GM19043 (cell line): ENCODE data around the gene TLR10.
A peak's percentile ranks its signal among the peaks of the same experiment; 100 is the strongest.

Experiments
- ATAC-seq: cut with Tn5 transposase; IDR thresholded peaks from one replicate; pipeline ENCODE4 v1.9.1; 2021; ENCODE audit warnings: low read depth; ENCODE audit not compliant: unreplicated experiment

TLR10 gene

DNA sequence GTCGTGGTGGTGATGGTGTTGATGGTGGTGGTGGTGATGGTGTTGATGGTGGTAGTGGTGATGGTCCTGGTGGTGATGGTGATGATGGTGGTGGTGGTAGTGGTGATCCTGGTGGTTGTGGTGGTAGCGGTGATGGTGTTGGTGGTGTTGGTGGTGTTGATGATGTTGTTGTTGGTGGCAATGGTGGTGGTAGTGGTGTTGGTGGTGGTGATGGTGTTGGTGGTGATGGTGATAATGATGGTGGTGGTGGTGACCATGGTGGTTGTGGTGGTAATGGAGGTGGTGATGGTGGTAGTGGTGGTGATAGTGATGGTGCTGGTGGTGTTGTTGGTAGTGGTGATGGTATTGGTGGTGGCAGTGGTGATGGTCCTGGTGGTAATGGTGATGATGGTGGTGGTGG, 49.1 kb downstream of the TLR10 start:
- ATAC-seq: no peak

DNA sequence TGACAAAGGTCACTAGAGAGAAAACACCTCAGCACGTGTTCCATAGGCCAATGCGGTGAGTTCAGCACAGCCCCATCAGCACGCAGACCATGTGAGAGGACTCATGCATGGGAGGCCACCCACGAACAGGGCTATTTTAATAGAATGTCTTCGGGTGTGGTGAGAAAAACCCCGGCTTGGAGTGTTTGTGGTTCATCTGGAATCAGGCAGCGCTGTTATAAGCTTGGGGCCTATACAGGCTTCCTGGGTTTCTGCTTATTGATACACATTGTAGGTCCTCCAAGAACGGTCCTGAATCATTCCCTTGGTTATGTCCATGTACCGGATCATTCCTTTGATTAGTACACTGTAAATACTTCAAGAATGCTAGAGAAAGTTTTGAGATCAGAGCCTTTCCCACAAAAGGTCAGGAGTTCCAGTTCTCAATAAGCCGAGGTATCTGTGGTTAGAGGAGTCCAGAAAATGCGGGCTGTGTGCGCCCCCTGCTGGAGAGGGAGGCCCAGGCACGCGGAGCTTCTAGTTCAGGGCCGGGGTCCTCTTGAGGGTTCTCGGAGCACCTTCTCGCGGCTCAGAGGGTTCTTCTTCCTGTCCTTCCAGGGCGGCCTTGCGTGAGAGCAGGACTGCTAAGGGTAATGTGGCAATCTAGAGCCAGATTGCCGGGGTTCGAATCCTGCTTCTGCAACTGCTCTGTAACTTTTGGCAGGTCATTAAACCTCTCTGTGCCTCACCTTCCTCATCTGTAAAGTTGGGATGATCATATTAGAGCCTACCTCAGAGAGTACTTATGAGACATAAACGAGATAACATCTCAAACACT, 51.8 kb downstream of the TLR10 start:
- peak; percentile 92 for ATAC-seq

DNA sequence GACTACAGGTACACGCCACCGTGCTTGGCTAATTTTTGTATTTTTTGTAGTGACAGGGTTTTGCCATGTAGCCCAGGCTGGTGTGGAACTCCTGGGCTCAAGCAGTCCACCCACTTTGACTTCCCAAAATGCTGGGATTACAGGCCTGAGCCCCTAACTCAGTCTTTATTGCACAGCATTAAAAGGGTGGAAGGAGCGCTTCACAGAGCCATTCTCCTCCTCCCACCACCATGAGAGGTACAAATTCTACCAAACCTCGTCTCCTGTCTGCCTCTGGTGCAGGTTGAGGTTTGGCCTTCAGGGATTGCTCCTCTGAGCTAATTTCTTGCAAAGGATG, 52.3 kb downstream of the TLR10 start:
- ATAC-seq: no peak

DNA sequence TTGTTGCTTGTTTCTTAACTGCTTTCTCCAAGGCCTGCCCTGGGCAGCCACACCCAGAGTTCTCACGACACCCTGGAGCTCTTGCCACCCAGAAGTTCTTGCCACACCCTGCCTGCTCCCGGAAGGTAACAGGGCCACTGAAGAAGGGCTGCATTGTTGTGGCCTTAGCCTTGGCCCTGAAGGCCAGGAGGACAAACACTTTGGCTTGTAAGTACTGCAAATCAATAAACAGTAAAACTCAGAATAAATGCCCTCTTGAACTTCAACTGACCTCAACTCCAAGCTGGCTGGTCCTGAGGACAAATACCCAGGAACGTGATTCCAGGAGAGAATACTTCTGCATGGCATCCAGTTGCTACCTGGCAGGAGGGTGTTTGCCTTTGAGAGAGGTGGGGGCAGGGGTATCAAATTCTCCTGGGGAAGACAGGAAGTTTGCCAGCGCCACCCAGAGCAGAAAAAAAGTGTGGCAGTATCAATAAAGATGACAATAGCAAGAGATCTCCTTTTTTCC, 54.1 kb downstream of the TLR10 start:
- no peak for ATAC-seq

DNA sequence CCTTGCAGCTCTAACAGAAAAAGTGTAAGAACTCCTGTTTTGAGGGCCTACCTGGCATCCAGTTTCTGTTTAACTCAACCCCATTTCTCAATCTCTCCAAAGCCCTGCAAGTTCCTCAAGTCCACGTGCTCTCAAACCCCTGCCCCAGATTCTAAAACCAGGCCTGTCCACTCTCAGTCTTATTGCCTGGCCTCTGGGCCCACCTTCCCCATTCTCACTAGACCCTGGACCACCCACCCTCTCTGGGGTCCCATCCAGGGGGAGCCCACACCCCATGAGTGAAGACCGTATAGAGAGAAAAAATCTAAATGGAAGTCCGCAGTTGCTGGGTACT, 58.3 kb downstream of the TLR10 start:
- no peak for ATAC-seq

DNA sequence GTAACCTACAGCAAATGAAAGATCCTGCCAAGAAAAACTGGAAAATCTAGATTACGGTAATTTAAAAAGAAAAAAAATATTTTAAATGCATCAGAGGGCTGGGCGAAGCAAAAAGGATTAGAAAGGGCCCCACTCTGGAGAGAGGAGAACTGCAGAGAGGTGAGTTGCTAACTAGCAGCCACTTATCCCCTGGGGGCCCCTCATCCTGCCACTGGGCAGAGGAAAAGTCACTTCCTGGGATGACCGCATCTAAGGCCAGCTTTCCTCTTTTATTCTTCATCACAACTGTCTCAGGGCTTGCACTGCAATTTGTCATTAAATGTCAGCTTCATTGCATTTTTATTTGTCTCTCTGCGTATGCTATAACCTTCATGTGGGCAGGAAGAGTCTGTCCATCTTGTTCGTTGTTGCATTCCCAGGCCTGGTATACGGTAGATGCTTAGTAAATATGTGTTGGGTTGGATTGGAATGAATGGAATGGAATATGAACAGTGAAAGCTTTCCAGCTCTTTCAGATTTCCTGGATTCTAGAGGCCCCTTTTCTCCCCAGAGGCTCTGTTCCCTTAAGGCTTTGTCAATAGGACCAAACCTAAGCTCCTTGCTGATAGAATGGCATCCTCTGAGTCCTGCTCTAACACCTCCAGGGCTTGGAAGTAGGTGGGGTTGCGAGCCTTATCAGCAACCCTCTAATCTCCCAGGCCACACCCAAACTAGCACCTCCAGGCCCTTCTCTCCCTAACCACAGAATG, 58.9 kb downstream of the TLR10 start:
- no peak for ATAC-seq

DNA sequence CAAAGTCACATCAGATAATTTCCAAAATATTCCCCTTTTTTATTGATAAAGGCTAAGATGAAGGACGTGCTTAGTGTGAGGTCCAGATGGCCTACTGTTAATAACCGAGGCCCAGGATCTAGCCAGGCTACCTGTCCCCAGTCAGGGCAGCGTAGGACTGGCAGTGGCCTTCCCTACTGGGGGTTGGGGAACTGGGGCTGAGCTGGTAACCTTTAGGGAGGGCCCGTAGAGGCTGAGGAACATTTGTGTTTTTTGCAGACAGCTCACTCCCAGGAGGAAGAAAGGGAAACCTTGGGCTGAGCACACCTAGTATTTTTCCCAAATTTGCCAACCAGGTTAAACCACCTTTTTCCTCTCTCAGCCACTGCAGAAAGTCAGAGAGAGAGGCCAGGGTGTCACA, 59.7 kb downstream of the TLR10 start:
- ATAC-seq: no peak
